Measurements from ENCODE around the gene DENND10. TPM values are rescaled to one million over a fixed set of nuclear protein-coding genes. Genes with fewer than 3 reads are reported as not detected.

DENND10 gene
- total and polyA plus RNA-seq, 2 experiments from 2014 or later, result 75.3 to 94.7 TPM

DNA sequence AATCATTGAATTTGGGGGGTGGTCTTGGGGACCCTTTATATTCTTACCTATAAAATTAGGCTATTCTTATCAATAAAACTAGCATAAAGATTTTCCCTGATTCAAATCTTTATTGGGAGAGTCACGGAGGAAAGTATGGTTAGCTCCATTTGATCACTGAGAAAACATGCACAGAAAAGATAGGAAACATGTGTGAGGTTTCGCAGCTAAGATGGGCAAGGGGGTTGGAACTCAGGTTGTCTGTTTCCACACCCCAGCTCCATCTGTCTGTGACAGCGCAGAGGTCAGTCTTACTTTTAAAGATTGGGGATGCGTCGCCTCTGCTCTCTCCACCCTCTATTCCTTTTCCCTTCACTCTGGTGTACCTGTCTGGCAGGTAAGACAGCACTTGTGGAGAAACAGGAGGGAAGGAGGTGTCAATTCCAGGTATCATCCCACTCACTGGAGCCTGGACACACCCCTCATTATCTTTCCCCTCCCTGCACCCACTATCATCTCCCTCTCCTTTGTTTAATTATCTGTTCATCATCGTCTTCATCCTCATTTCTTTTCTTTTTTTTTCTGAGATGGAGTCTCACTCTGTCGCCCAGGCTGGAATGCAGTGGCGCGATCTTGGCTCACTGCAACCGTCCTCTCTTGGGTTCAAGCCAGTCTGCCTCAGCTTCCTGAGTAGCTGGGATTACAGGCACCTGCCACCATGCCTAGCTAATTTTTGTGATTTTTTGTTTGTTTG is 2.4 kb upstream of the DENND10 start:
- TF ChIP-seq, protein P1, sequence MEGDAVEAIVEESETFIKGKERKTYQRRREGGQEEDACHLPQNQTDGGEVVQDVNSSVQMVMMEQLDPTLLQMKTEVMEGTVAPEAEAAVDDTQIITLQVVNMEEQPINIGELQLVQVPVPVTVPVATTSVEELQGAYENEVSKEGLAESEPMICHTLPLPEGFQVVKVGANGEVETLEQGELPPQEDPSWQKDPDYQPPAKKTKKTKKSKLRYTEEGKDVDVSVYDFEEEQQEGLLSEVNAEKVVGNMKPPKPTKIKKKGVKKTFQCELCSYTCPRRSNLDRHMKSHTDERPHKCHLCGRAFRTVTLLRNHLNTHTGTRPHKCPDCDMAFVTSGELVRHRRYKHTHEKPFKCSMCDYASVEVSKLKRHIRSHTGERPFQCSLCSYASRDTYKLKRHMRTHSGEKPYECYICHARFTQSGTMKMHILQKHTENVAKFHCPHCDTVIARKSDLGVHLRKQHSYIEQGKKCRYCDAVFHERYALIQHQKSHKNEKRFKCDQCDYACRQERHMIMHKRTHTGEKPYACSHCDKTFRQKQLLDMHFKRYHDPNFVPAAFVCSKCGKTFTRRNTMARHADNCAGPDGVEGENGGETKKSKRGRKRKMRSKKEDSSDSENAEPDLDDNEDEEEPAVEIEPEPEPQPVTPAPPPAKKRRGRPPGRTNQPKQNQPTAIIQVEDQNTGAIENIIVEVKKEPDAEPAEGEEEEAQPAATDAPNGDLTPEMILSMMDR (IDR thresholded peaks at IDR 0.05; ENCODE audit: poor library complexity), result no peak
- TF ChIP-seq EZH2 (IDR thresholded peaks at IDR 0.05; ENCODE audit: borderline replicate concordance), result no peak
- no peak for TF ChIP-seq EZH2phosphoT487 (IDR thresholded peaks at IDR 0.05; ENCODE audit: low read depth, severe bottlenecking, unreplicated experiment)
- H3K9me2 ChIP-seq (replicated peaks; ENCODE audit: insufficient read depth), result no peaks in the 10 kb centered on the region
- no peaks in the 10 kb centered on the region for H3K27me3 ChIP-seq
- H3K4me3 ChIP-seq, result no peak overlapping the region
- peaks cover 20% of the 10 kb centered on the region for H3K79me2 ChIP-seq
- H3K4me2 ChIP-seq, result no peak overlapping the region
- H3K36me3 ChIP-seq (replicated peaks; ENCODE audit: insufficient read depth, low read depth), result no peaks in the 10 kb centered on the region
- peak overlapping the region; percentile 74 for H3K27ac ChIP-seq
- H4K20me1 ChIP-seq (ENCODE audit: insufficient read depth, poor library complexity, severe bottlenecking), result no peaks in the 10 kb centered on the region
- no peak overlapping the region for H2AFZ ChIP-seq
- no peak for DNase-seq (ENCODE audit: low spot score)
- peaks cover 18% of the 10 kb centered on the region for H3K4me1 ChIP-seq (ENCODE audit: insufficient read depth)
- WGBS (ENCODE audit: low lambda C conversion rate, missing lambda C conversion rate), result 83% methylated on average over 10 of the region's 10 CpGs
- H3K9me3 ChIP-seq (ENCODE audit: low read depth), result no peaks in the 10 kb centered on the region

DNA sequence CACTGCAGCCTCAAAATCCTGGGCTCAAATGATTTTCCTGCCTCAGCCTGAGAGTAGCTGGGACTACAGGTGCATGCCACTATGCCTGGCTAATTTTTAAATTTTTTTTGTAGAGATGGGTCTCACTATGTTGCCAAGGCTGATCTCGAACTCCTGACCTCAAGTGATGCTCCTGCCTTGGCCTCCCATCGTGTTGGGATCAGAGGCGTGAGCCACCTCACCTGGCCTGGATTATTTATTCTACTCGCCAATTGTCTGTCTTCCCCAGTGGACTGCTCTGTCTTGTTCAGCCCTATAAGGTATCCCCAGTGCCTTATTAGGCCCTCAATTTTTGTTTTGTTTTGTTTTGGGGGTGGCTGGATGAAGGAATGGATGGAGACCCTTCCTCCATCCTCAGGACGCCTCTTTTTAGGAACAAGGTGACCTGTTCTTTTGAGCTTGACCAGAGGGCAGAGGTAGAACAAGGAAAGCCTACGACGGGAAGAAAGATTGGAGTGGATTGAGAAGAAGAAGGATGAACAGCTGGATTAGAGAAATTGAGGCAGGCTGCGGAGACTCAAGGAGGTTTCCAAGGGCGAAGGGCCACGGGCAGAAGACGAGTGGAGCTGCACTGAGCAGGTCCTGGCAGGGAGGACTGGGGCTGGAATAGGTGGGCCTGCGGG is 541 bp upstream of the DENND10 start:
- Histone ChIP-seq H3K36me3 (replicated peaks; ENCODE audit: insufficient read depth, low read depth) (no peaks in the 10 kb centered on the region), H3K4me2 (peak overlapping the region; percentile 70), H3K4me3 (no peak overlapping the region), H3K9me2 (replicated peaks; ENCODE audit: insufficient read depth) (no peaks in the 10 kb centered on the region), H4K20me1 (ENCODE audit: insufficient read depth, poor library complexity, severe bottlenecking) (no peaks in the 10 kb centered on the region), H3K4me1 (ENCODE audit: insufficient read depth) (peaks cover 18% of the 10 kb centered on the region), H3K27ac (peak overlapping the region; percentile 55), H2AFZ (no peak overlapping the region), H3K79me2 (peaks cover 27% of the 10 kb centered on the region), H3K9me3 (ENCODE audit: low read depth) (no peaks in the 10 kb centered on the region), H3K27me3 (no peaks in the 10 kb centered on the region)
- TF ChIP-seq EZH2 (IDR thresholded peaks at IDR 0.05; ENCODE audit: borderline replicate concordance) (no peak), EZH2phosphoT487 (IDR thresholded peaks at IDR 0.05; ENCODE audit: low read depth, severe bottlenecking, unreplicated experiment) (no peak)
- TF ChIP-seq, protein P1 (IDR thresholded peaks at IDR 0.05; ENCODE audit: poor library complexity), result no peak
- DNase-seq (ENCODE audit: low spot score), result no peak
- WGBS (ENCODE audit: low lambda C conversion rate, missing lambda C conversion rate), result 58% methylated on average over 11 of the region's 12 CpGs

DNA sequence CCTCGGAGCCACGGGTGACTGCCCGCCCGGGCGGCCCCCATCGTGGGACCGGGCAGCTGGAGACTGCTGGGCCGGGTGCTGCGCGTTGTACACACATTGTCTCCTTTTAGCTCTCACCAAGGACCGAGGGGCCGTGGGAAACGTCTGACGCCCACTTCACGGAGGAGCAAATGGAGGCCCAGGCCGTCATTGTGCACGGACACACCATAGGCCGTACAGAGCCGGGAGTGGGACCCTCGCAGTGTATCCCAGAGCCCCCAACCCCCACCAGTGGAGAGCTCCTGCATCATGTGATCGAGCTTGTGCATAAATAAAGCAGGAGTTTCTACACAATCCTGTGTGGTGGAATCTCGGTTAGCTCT is 722 bp downstream of the DENND10 start:
- peak overlapping the region; percentile 68 for H3K27ac ChIP-seq
- no peak for TF ChIP-seq EZH2phosphoT487 (IDR thresholded peaks at IDR 0.05; ENCODE audit: low read depth, severe bottlenecking, unreplicated experiment)
- TF ChIP-seq, protein P1 (IDR thresholded peaks at IDR 0.05; ENCODE audit: poor library complexity), result no peak
- no peak for TF ChIP-seq EZH2 (IDR thresholded peaks at IDR 0.05; ENCODE audit: borderline replicate concordance)

More for the DNA sequence above, 722 bp downstream of the DENND10 start:
- no peaks in the 10 kb centered on the region for H3K27me3 ChIP-seq
- H2AFZ ChIP-seq, result peak overlapping the region; percentile 49
- no peaks in the 10 kb centered on the region for H3K9me3 ChIP-seq (ENCODE audit: low read depth)
- peak overlapping the region; percentile 95 for H3K4me3 ChIP-seq
- H3K79me2 ChIP-seq, result peaks cover 27% of the 10 kb centered on the region
- H3K36me3 ChIP-seq (replicated peaks; ENCODE audit: insufficient read depth, low read depth), result no peaks in the 10 kb centered on the region
- H3K4me2 ChIP-seq, result peak overlapping the region; percentile 94
- no peaks in the 10 kb centered on the region for H3K9me2 ChIP-seq (replicated peaks; ENCODE audit: insufficient read depth)
- WGBS (ENCODE audit: low lambda C conversion rate, missing lambda C conversion rate), result 2% methylated on average over 13 of the region's 22 CpGs
- no peaks in the 10 kb centered on the region for H4K20me1 ChIP-seq (ENCODE audit: insufficient read depth, poor library complexity, severe bottlenecking)
- peaks cover 18% of the 10 kb centered on the region for H3K4me1 ChIP-seq (ENCODE audit: insufficient read depth)
- DNase-seq (ENCODE audit: low spot score), result peak; percentile 37

Measured in hepatocyte (in vitro differentiated cells).